ENCODE data around the gene CLDN2. TPM values are rescaled to one million over a fixed set of nuclear protein-coding genes. Genes with fewer than 3 reads are reported as not detected.

CLDN2 gene
- total RNA-seq, 4 donors from 2014 or later, result 0.29 to 0.34 TPM; not detected in 2

DNA sequence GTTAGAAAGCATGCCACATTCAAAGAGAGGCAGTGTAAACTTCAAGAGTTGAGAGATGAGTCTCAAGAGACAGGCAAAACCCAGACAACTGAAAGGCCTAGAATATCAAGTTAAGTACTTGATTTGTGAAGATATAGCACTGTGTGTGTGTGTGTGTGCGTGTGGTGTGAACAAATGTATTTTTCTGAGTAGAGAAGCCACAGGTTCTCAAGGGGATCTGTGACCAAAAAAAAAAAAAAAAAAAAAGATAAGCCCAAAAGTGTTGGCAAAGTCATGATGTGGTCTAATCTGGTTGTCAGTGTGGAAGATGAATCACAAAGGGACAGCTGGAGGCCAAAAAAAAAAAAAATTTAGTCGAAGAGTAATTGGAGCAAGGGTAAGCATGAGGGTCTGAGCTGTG is 20.9 kb upstream of the CLDN2 start:
- H3K4me3 ChIP-seq (replicated peaks in 1 of 3), result no peak overlapping the region
- no peaks in the 10 kb centered on the region for H3K36me3 ChIP-seq
- TF ChIP-seq, protein P1, sequence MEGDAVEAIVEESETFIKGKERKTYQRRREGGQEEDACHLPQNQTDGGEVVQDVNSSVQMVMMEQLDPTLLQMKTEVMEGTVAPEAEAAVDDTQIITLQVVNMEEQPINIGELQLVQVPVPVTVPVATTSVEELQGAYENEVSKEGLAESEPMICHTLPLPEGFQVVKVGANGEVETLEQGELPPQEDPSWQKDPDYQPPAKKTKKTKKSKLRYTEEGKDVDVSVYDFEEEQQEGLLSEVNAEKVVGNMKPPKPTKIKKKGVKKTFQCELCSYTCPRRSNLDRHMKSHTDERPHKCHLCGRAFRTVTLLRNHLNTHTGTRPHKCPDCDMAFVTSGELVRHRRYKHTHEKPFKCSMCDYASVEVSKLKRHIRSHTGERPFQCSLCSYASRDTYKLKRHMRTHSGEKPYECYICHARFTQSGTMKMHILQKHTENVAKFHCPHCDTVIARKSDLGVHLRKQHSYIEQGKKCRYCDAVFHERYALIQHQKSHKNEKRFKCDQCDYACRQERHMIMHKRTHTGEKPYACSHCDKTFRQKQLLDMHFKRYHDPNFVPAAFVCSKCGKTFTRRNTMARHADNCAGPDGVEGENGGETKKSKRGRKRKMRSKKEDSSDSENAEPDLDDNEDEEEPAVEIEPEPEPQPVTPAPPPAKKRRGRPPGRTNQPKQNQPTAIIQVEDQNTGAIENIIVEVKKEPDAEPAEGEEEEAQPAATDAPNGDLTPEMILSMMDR (IDR thresholded peaks at IDR 0.05), result no peak
- no peak for TF ChIP-seq POLR2A (IDR thresholded peaks at IDR 0.05)
- DNase-seq, result no peak
- no peaks in the 10 kb centered on the region for H3K9me3 ChIP-seq
- 64 to 77% methylated on average over 2 of the region's 2 CpGs for WGBS, 2 donors
- H3K27me3 ChIP-seq, result no peaks in the 10 kb centered on the region
- H3K4me1 ChIP-seq, result peaks cover 0 to 8% of the 10 kb centered on the region in 2 donors
- intact Hi-C loops (cut with DNase I), result no loop called here
- H3K27ac ChIP-seq, result no peak overlapping the region

DNA sequence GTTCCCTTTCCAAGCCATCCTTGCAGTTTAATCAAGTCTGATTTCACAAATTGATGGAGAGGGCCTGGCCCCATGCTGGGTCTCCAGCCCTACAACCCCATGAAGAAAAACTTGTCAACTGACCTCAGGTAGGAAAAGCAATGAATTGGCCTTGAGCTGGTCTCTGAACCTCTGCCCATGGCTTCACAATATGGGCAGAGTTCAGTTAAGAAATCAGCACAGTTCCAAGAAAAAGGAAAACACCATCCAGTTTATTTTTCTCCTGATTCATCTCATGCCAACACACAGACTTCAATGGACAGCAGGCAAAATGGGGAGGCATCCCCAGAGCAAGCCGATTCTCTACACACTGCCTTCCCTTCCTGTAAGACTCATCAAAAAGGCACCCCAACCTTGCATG is 20.4 kb upstream of the CLDN2 start:
- intact Hi-C loops (cut with DNase I), result loop anchor here (5.0 kb wide), 1 partner anchor 52 kb away; no protein-coding TSS in a partner anchor
- Histone ChIP-seq H3K4me3 (replicated peaks in 1 of 3) (no peak overlapping the region), H3K4me1 (peaks cover 0 to 4% of the 10 kb centered on the region in 2 donors), H3K27me3 (no peaks in the 10 kb centered on the region), H3K36me3 (no peaks in the 10 kb centered on the region), H3K27ac (no peak overlapping the region), H3K9me3 (no peaks in the 10 kb centered on the region)
- TF ChIP-seq, protein P1 (IDR thresholded peaks at IDR 0.05), result no peak
- 100% methylated on average over 1 of the region's 1 CpG for WGBS, 2 donors
- no peak for DNase-seq

DNA sequence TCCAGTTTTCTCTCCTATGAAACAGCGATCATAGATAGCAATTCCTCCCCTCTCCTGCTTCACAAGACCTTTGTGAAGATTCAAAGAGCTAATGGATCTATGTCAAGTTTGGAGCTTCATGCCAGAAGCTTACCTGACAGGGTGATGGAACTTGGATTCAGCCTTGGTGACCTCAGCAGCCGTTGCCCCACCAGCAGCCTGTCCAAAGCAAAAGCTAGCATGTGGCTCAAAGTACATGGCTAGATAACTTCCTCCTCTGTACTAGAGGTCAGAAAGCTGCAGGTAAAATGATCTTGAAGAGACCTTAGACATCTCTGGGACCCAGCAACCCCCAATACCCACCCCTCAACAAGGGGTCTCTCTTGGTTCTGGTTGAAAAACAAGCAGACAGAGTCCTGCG is 18.9 kb upstream of the CLDN2 start:
- DNase-seq, result no peak
- Histone ChIP-seq H3K4me3 (replicated peaks in 1 of 3) (no peak overlapping the region), H3K4me1 (peaks cover 8 to 13% of the 10 kb centered on the region in 2 donors), H3K27me3 (no peaks in the 10 kb centered on the region), H3K9me3 (no peaks in the 10 kb centered on the region), H3K27ac (no peak overlapping the region), H3K36me3 (no peaks in the 10 kb centered on the region)
- TF ChIP-seq, protein P1 (IDR thresholded peaks at IDR 0.05), result no peak
- TF ChIP-seq POLR2A (IDR thresholded peaks at IDR 0.05), result no peak
- intact Hi-C loops (cut with DNase I), result loop anchor here (5.0 kb wide), 1 partner anchor 51 kb away; no protein-coding TSS in a partner anchor
- WGBS, 2 donors, result 70 to 100% methylated on average over 1 to 3 of the region's 3 CpGs

DNA sequence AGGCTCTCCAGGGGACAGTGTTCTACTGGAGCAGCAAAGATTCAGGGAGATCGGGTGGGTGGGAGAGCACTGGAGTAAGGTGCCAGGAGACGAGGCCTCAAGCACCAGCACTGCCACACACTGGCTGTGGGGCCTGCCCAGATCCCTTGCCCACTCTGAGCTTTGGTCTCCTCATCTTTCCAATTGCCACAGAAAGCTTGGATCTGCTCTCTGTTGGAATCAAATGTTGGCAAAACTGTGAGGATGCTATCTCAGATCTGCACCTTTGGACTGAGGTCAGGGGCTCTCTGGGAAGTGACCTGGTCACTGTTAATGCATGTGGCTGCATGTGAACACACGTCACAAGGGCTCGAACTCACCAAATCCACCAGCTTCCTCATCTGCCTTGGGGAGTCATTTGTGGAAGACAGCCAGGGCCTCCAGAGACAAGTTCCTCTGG is 18.4 kb upstream of the CLDN2 start:
- intact Hi-C loops (cut with DNase I), result loop anchor here (5.0 kb wide), 1 partner anchor 51 kb away; no protein-coding TSS in a partner anchor
- no peaks in the 10 kb centered on the region for H3K36me3 ChIP-seq
- no peak overlapping the region for H3K27ac ChIP-seq
- H3K27me3 ChIP-seq, result no peaks in the 10 kb centered on the region
- H3K9me3 ChIP-seq, result no peaks in the 10 kb centered on the region
- peaks cover 13 to 17% of the 10 kb centered on the region in 2 donors for H3K4me1 ChIP-seq
- WGBS, 2 donors, result 93% methylated on average over 3 of the region's 4 CpGs; no CpG with 5 or more reads in 1 of the 2 donors
- TF ChIP-seq, protein P1 (IDR thresholded peaks at IDR 0.05), result no peak
- TF ChIP-seq POLR2A (IDR thresholded peaks at IDR 0.05), result no peak
- H3K4me3 ChIP-seq (replicated peaks in 1 of 3), result no peak overlapping the region
- no peak for DNase-seq

DNA sequence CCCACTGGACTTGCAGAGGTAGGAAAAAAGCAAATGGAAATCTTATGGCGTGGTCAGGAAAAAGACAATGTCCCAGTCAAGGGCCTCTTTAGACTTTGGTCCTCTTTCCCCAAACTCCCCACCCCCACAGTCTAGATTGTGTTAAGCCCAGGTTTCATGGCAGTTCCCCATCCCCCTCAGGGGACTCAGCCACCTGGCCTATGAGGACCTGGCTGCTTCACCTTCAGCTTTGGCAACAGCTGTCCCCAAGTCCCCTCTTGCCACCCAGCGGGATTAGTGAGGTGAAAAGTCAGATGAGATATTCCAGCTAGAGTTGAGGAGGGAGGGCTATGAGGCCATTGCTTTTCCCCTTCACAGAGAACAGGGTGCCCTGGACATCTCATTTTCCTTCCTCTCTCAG is 17.5 kb upstream of the CLDN2 start:
- Histone ChIP-seq H3K4me1 (peaks cover 14 to 20% of the 10 kb centered on the region in 2 donors), H3K27ac (no peak overlapping the region), H3K4me3 (replicated peaks in 1 of 3) (no peak overlapping the region), H3K36me3 (no peaks in the 10 kb centered on the region), H3K27me3 (no peaks in the 10 kb centered on the region), H3K9me3 (no peaks in the 10 kb centered on the region)
- intact Hi-C loops (cut with DNase I), result loop anchor here (5.0 kb wide), 1 partner anchor 50 kb away; no protein-coding TSS in a partner anchor
- WGBS, 2 donors, result 95 to 100% methylated on average over 1 to 2 of the region's 2 CpGs
- DNase-seq, result no peak
- TF ChIP-seq, protein P1 (IDR thresholded peaks at IDR 0.05), result no peak
- TF ChIP-seq POLR2A (IDR thresholded peaks at IDR 0.05), result no peak
